OCI-LY3 (cell line): ENCODE data around the gene COL4A6.

Experiments used
- H2AFZ ChIP-seq: fragments of 200-600, 300-600 bp; shearing (Covaris generic); 2 replicates; pipeline ENCODE4 v1.6.0; 2014; ENCODE audit warnings: antibody characterized with exemption, low read depth, low read length
- H3K27ac ChIP-seq: fragments of 200-600, 300-600 bp; sonication (generic); 2 replicates; pipeline ENCODE4 v1.5.1; 2014; ENCODE audit warnings: mild to moderate bottlenecking, low read length, moderate library complexity, mixed read lengths
- H3K27me3 ChIP-seq: fragments of 200-600, 300-600 bp; sonication (generic); 2 replicates; pipeline ENCODE4 v1.6.1; 2014; ENCODE audit warnings: low read depth, low read length, mixed read lengths
- H3K36me3 ChIP-seq: fragments of 200-600, 300-600 bp; sonication (generic); replicated peaks from 2 replicates; pipeline ENCODE3; 2014; ENCODE audit warnings: low read depth, low read length, mixed read lengths
- H3K4me1 ChIP-seq: fragments of 300-600, 200-600 bp; sonication (generic); 2 replicates; pipeline ENCODE4 v1.6.1; 2014; ENCODE audit warnings: low read length, mixed read lengths
- H3K4me2 ChIP-seq: fragments of 200-600, 300-600 bp; sonication (generic); 2 replicates; pipeline ENCODE4 v1.6.1; 2014; ENCODE audit warnings: low read length, mixed read lengths
- H3K4me3 ChIP-seq: fragments of 300-600, 200-600 bp; sonication (generic); 2 replicates; pipeline ENCODE4 v1.5.1; 2014; ENCODE audit warnings: antibody characterized with exemption, mild to moderate bottlenecking, low read length, moderate library complexity
- H3K79me2 ChIP-seq: fragments of 300-600, 200-600 bp; shearing (Covaris generic); 2 replicates; pipeline ENCODE4 v1.6.1; 2014; ENCODE audit warnings: mild to moderate bottlenecking, low read length, mixed read lengths
- H3K9ac ChIP-seq: fragments of 300-600, 200-600 bp; shearing (Covaris generic); 2 replicates; pipeline ENCODE4 v1.6.0; 2014; ENCODE audit warnings: mild to moderate bottlenecking, low read length, moderate library complexity
- H3K9me3 ChIP-seq: fragments of 200-600, 300-600 bp; shearing (Covaris generic); 2 replicates; pipeline ENCODE4 v1.6.1; 2014; ENCODE audit warnings: low read length, mixed read lengths; ENCODE audit not compliant: insufficient read depth
- H4K20me1 ChIP-seq: fragments of 200-600, 300-600 bp; sonication (generic); 2 replicates; pipeline ENCODE4 v1.6.1; 2016; ENCODE audit warnings: low read length, mixed read lengths; ENCODE audit not compliant: insufficient read depth
- EZH2phosphoT487 ChIP-seq: fragments of 200-600 bp; shearing (Covaris generic); IDR thresholded peaks from 2 replicates; pipeline ENCODE4 v1.6.1; 2018; ENCODE audit warnings: antibody characterized with exemption, mixed run types, low read depth
- TF ChIP-seq, protein P1 (sequence below): fragments of 200-600, 300-600 bp; sonication (generic); IDR thresholded peaks from 2 replicates; pipeline ENCODE4 v1.5.1; 2014; ENCODE audit warnings: antibody characterized with exemption, low read length, low read depth

COL4A6 gene

DNA sequence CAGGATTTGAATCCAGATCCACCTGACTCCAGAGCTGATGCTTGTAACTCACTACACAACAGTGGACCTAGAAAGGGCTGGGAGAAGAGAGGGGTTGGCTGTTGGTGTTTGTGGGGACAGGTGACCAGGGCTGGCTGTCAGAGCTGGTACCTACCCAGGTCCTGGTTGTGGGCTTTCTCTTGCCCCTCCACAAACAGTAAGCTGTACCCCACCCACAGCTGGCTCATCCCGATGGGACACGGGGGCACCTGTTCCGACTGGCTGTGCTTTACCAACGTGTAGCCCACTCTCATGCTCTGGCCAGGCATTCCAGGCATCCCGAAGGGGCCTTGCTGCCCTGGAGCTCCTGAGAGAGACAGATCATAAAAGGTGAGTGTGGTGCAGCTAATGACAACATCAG is 277.9 kb downstream of the COL4A6 start:
- no peak overlapping the region for H2AFZ ChIP-seq

DNA sequence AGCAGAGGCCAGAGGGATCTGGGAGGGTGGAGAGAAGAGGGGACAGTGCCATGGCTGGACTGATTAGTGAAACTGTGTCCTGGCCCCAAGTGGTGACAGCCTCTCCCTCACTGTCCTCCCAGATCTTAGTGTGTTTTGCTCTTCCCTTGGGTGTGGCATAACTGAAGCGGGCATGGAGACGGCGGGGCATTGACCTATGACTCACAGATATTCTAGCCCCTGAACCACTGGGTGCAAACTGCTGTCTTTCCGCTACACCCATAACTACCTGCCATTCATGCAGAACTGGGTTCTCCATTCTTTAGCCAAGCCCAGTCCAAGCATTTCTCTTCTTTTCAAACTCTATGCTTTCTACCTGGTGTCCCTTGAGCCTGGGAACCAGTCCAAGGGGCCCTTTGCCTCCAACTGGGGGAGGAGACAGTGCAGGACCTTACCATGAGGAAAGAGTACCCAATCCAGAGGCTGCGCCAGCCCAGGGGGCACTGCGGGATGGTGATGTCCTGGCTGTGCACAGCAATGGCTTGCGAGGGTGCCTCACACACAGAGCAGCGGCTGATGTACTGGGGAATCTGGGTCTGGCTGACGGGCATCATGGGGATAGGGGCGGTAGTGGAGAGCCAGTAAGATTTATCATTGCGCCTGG is 279.1 kb downstream of the COL4A6 start:
- Histone ChIP-seq H3K27ac (no peak overlapping the region), H3K9ac (no peak overlapping the region), H3K79me2 (no peaks in the 10 kb centered on the region), H3K27me3 (no peaks in the 10 kb centered on the region), H3K4me3 (no peak overlapping the region), H4K20me1 (no peaks in the 10 kb centered on the region), H2AFZ (no peak overlapping the region), H3K4me1 (no peaks in the 10 kb centered on the region), H3K4me2 (no peak overlapping the region), H3K9me3 (no peaks in the 10 kb centered on the region), H3K36me3 (no peaks in the 10 kb centered on the region)
- no peak for TF ChIP-seq EZH2phosphoT487

More for the DNA sequence above, 277.9 kb downstream of the COL4A6 start:
- Histone ChIP-seq H3K9me3 (no peaks in the 10 kb centered on the region), H3K4me3 (no peak overlapping the region), H4K20me1 (no peaks in the 10 kb centered on the region), H3K4me1 (no peaks in the 10 kb centered on the region), H3K4me2 (no peak overlapping the region), H3K27ac (no peak overlapping the region), H3K27me3 (no peaks in the 10 kb centered on the region), H3K9ac (no peak overlapping the region), H3K36me3 (no peaks in the 10 kb centered on the region), H3K79me2 (no peaks in the 10 kb centered on the region)
- TF ChIP-seq, protein P1, sequence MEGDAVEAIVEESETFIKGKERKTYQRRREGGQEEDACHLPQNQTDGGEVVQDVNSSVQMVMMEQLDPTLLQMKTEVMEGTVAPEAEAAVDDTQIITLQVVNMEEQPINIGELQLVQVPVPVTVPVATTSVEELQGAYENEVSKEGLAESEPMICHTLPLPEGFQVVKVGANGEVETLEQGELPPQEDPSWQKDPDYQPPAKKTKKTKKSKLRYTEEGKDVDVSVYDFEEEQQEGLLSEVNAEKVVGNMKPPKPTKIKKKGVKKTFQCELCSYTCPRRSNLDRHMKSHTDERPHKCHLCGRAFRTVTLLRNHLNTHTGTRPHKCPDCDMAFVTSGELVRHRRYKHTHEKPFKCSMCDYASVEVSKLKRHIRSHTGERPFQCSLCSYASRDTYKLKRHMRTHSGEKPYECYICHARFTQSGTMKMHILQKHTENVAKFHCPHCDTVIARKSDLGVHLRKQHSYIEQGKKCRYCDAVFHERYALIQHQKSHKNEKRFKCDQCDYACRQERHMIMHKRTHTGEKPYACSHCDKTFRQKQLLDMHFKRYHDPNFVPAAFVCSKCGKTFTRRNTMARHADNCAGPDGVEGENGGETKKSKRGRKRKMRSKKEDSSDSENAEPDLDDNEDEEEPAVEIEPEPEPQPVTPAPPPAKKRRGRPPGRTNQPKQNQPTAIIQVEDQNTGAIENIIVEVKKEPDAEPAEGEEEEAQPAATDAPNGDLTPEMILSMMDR: no peak
- no peak for TF ChIP-seq EZH2phosphoT487

DNA sequence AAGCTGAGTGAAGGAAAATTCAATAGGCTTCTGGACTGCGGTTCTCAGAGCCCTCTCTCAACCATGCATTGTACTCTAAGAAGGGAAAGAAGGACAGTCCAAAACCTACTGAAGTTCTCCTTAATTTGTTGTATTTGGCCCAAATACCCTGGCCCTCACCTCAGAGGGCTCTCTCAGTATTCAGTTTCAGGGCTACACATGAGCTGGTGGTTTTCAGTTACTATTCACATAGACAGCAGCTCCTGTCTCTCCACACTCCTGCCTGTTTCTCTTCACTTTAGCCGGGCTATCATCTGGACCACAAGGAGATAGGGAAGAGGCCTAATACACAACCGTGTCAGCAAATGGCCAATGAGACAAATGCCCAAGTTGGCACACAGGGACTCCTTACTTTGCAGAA is 280.6 kb downstream of the COL4A6 start:
- H3K4me2 ChIP-seq: no peak overlapping the region
- no peaks in the 10 kb centered on the region for H3K27me3 ChIP-seq
- no peak overlapping the region for H3K27ac ChIP-seq

DNA sequence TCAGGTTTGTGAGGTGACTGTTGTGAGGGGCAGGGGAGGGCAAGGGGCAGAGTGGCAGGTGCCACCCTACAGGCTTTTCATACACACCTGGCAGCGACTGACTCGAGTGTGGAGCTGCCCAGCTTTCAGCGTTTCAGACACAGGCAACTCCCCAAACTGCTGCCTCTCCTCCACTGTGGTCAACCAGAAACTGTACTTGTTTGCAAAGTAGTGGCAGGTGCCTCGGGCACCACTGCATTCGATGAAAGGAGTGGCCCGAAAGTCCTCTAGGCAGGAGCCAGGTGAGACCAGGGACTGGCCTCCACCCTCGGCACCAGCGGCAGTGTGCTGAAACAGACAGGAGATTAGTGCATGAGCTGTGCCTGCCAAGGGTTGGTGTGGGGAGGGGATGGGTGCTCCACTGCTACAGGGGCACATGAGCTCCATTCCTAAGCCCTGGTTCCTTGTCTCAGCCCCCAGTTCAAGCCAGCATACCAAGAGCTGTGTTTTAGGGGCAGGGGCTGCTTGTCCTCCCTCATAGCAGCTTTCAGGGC is 281.2 kb downstream of the COL4A6 start:
- Histone ChIP-seq H3K27me3 (no peaks in the 10 kb centered on the region), H3K9me3 (no peaks in the 10 kb centered on the region), H3K27ac (no peak overlapping the region), H3K79me2 (no peaks in the 10 kb centered on the region), H3K4me1 (no peaks in the 10 kb centered on the region), H4K20me1 (no peaks in the 10 kb centered on the region), H3K4me2 (no peak overlapping the region), H2AFZ (no peak overlapping the region), H3K9ac (no peak overlapping the region), H3K4me3 (no peak overlapping the region), H3K36me3 (no peaks in the 10 kb centered on the region)
- TF ChIP-seq EZH2phosphoT487: no peak
- TF ChIP-seq, protein P1: no peak

More for the DNA sequence above, 280.6 kb downstream of the COL4A6 start:
- Histone ChIP-seq H3K4me1 (no peaks in the 10 kb centered on the region), H4K20me1 (no peaks in the 10 kb centered on the region), H3K9me3 (no peaks in the 10 kb centered on the region), H3K79me2 (no peaks in the 10 kb centered on the region), H3K4me3 (no peak overlapping the region), H3K36me3 (no peaks in the 10 kb centered on the region), H3K9ac (no peak overlapping the region), H2AFZ (no peak overlapping the region)
- TF ChIP-seq EZH2phosphoT487: no peak
- TF ChIP-seq, protein P1: no peak
